HG03097 (cell line): Measurements from ENCODE around the gene RRAGC.
"Not testable (repeated sequence)": the region's sequence is repeated elsewhere in the genome, so short reads cannot be mapped to it uniquely, and the experiment has no call there.

Source experiments
- ATAC-seq: cut with Tn5 transposase; IDR thresholded peaks from one replicate; pipeline ENCODE4 v1.9.1; 2021; ENCODE audit not compliant: unreplicated experiment, low FRiP score

The RRAGC gene

GRCh38 chr1:38818175-38818976, 41.2 kb downstream of the RRAGC start:
- no peak for ATAC-seq

GRCh38 chr1:38817267-38818174, 42.1 kb downstream of the RRAGC start:
- no peak for ATAC-seq

- ATAC-seq, result peak; percentile 76
Observed at GRCh38 chr1:38815903-38816627, 43.5 kb downstream of the RRAGC start.

GRCh38 chr1:38814984-38815464, 44.5 kb downstream of the RRAGC start:
- ATAC-seq, result no peak

GRCh38 chr1:38814444-38814983, 45.1 kb downstream of the RRAGC start:
- ATAC-seq, result no peak

- ATAC-seq, result no peak
Observed at GRCh38 chr1:38812981-38813380, 46.6 kb downstream of the RRAGC start.

- not testable (repeated sequence) for ATAC-seq
Observed at GRCh38 chr1:38811466-38811865, 48.1 kb downstream of the RRAGC start.

GRCh38 chr1:38806090-38806489, 53.5 kb downstream of the RRAGC start:
- ATAC-seq, result no peak

- no peak for ATAC-seq
Observed at GRCh38 chr1:38805036-38805435, 54.5 kb downstream of the RRAGC start.

- ATAC-seq, result no peak
Observed at GRCh38 chr1:38804062-38804886, 55.3 kb downstream of the RRAGC start.

- no peak for ATAC-seq
Observed at GRCh38 chr1:38803647-38804046, 55.9 kb downstream of the RRAGC start.

- ATAC-seq, result no peak
Observed at GRCh38 chr1:38800720-38801671, 58.6 kb downstream of the RRAGC start.

GRCh38 chr1:38793299-38793698, 66.3 kb downstream of the RRAGC start:
- ATAC-seq, result no peak

- no peak for ATAC-seq
Observed at GRCh38 chr1:38791892-38792291, 67.7 kb downstream of the RRAGC start.

GRCh38 chr1:38791164-38791515, 68.4 kb downstream of the RRAGC start:
- ATAC-seq, result no peak

- no peak for ATAC-seq
Observed at GRCh38 chr1:38790422-38791163, 69.0 kb downstream of the RRAGC start.

- no peak for ATAC-seq
Observed at GRCh38 chr1:38789498-38790169, 69.9 kb downstream of the RRAGC start.
